ENCODE data around the gene PDZRN4.

The PDZRN4 gene

GRCh38 chr12:41419131-41419893 is 231.2 kb downstream of the PDZRN4 start:
- no peak overlapping the region for H3K4me3 ChIP-seq (ENCODE audit: low read depth, low read length)
- no peak for DNase-seq (ENCODE audit: low read depth)
- no peak for TF ChIP-seq CTCF (conservative IDR thresholded peaks at IDR 0.05; ENCODE audit: low read depth, low read length)

- no peak for DNase-seq (ENCODE audit: low read depth)
- no peak overlapping the region for H3K4me3 ChIP-seq (ENCODE audit: low read depth, low read length)
- TF ChIP-seq CTCF (conservative IDR thresholded peaks at IDR 0.05; ENCODE audit: low read depth, low read length): no peak
Measured at GRCh38 chr12:41424651-41425050, 236.5 kb downstream of the PDZRN4 start.

GRCh38 chr12:41433460-41433859 is 245.3 kb downstream of the PDZRN4 start:
- no peak for TF ChIP-seq CTCF (conservative IDR thresholded peaks at IDR 0.05; ENCODE audit: low read depth, low read length)
- no peak overlapping the region for H3K4me3 ChIP-seq (ENCODE audit: low read depth, low read length)
- DNase-seq (ENCODE audit: low read depth): no peak

- H3K4me3 ChIP-seq (ENCODE audit: low read depth, low read length): no peak overlapping the region
- TF ChIP-seq CTCF (conservative IDR thresholded peaks at IDR 0.05; ENCODE audit: low read depth, low read length): no peak
- no peak for DNase-seq (ENCODE audit: low read depth)
Measured at GRCh38 chr12:41436076-41436475, 248.0 kb downstream of the PDZRN4 start.

GRCh38 chr12:41437563-41437962 is 249.4 kb downstream of the PDZRN4 start:
- no peak for DNase-seq (ENCODE audit: low read depth)
- no peak for TF ChIP-seq CTCF (conservative IDR thresholded peaks at IDR 0.05; ENCODE audit: low read depth, low read length)

GRCh38 chr12:41438854-41439541 is 250.9 kb downstream of the PDZRN4 start:
- no peak for TF ChIP-seq CTCF (conservative IDR thresholded peaks at IDR 0.05; ENCODE audit: low read depth, low read length)
- H3K4me3 ChIP-seq (ENCODE audit: low read depth, low read length): no peak overlapping the region
- peak; percentile 2 for DNase-seq (ENCODE audit: low read depth)

More at GRCh38 chr12:41437563-41437962, 249.4 kb downstream of the PDZRN4 start:
- H3K4me3 ChIP-seq (ENCODE audit: low read depth, low read length): no peak overlapping the region
